GM19468 (cell line): ENCODE data around the gene TWIST2.

Experiments used
- ATAC-seq: cut with Tn5 transposase; IDR thresholded peaks from one replicate; pipeline ENCODE4 v1.9.1; 2021; ENCODE audit warnings: mild to moderate bottlenecking, moderate library complexity, moderate number of reproducible peaks; ENCODE audit not compliant: unreplicated experiment; ENCODE audit errors: extremely low read depth

Gene TWIST2

GRCh38 chr2:238899386-238899785 is 51.5 kb downstream of the TWIST2 start:
- no peak for ATAC-seq

GRCh38 chr2:238900511-238900910 is 52.6 kb downstream of the TWIST2 start:
- ATAC-seq, result no peak

- ATAC-seq, result no peak
These were observed 53.7 kb downstream of the TWIST2 start for GRCh38 chr2:238901461-238902057.

GRCh38 chr2:238902285-238902684 is 54.4 kb downstream of the TWIST2 start:
- no peak for ATAC-seq

- no peak for ATAC-seq
These were observed 55.3 kb downstream of the TWIST2 start for GRCh38 chr2:238903141-238903540.

GRCh38 chr2:238904177-238904576 is 56.3 kb downstream of the TWIST2 start:
- ATAC-seq, result no peak

- ATAC-seq, result no peak
These were observed 56.8 kb downstream of the TWIST2 start for GRCh38 chr2:238904716-238905115.

- ATAC-seq, result no peak
These were observed 57.3 kb downstream of the TWIST2 start for GRCh38 chr2:238905224-238905623.

GRCh38 chr2:238905644-238906043 is 57.8 kb downstream of the TWIST2 start:
- no peak for ATAC-seq

GRCh38 chr2:238906254-238906935 is 58.5 kb downstream of the TWIST2 start:
- ATAC-seq, result no peak

- ATAC-seq, result no peak
These were observed 59.2 kb downstream of the TWIST2 start for GRCh38 chr2:238906936-238907716.

- ATAC-seq, result no peak
These were observed 59.9 kb downstream of the TWIST2 start for GRCh38 chr2:238907717-238908173.

- no peak for ATAC-seq
These were observed 61.4 kb downstream of the TWIST2 start for GRCh38 chr2:238908960-238909951.

- no peak for ATAC-seq
These were observed 63.0 kb downstream of the TWIST2 start for GRCh38 chr2:238910751-238911351.

GRCh38 chr2:238911376-238912227 is 63.7 kb downstream of the TWIST2 start:
- ATAC-seq, result no peak

- no peak for ATAC-seq
These were observed 64.5 kb downstream of the TWIST2 start for GRCh38 chr2:238912228-238912915.

- no peak for ATAC-seq
These were observed 65.3 kb downstream of the TWIST2 start for GRCh38 chr2:238912916-238913875.
